GM21423 (cell line): ENCODE measurements around the gene ARPP21.
"Not testable (repeated sequence)": the region's sequence is repeated elsewhere in the genome, so short reads cannot be mapped to it uniquely, and the experiment has no call there.

Source experiments
- ATAC-seq: cut with Tn5 transposase; IDR thresholded peaks from one replicate; pipeline ENCODE4 v1.9.1; 2021; ENCODE audit warnings: mild to moderate bottlenecking, moderate library complexity; ENCODE audit not compliant: unreplicated experiment

The ARPP21 gene

GRCh38 chr3:35777065-35777464 is 137.7 kb downstream of the ARPP21 start:
- ATAC-seq = no peak

DNA sequence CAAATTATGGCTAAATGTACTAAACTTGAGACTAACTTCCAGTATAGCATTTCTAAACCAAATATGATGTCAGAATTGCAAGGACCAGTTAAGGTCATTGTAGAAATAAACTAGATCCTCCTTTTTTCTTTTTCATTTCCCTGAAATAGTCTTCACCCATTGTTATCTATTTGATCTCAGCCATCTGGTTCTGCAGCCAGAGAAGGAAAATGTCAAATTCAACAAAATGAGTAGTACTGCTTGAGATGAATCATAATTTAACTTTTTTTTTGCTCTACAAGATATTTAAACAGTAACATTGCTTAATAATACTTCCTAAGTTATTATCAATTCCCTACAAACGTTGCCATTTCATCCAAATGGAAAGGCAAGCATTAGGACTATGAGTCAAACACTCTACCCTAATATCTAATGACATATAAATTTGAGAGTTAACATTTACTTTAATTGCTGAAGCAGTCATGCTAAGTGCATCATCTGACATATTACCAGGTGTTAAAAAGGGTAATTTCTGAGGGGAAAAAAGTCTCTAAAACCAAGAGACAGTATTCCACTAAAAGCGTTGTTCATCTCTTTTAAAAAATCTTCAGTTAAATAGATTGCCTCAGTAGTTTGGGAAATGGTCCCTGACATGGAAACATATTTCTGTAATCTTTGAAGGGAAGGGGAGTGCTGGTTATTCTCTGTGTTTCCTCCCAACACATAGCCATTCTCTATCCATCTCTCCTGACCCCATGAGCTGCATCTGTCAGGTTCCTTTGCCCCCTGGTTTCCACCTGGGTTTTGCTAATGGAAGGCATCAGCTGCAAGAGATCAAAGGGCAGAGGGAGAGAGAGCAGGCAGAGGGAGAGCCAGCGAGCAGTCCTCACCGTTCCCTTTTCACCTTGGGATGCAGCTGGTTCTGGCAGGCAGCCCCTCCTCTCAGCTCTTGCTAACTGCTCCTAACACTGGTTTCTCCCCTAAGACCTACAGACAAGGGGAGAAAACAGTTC is 138.5 kb downstream of the ARPP21 start:
- ATAC-seq = no peak

- no peak for ATAC-seq
These were observed 140.3 kb downstream of the ARPP21 start for GRCh38 chr3:35779611-35780010.

- no peak for ATAC-seq
These were observed 141.5 kb downstream of the ARPP21 start for GRCh38 chr3:35780800-35781199.

DNA sequence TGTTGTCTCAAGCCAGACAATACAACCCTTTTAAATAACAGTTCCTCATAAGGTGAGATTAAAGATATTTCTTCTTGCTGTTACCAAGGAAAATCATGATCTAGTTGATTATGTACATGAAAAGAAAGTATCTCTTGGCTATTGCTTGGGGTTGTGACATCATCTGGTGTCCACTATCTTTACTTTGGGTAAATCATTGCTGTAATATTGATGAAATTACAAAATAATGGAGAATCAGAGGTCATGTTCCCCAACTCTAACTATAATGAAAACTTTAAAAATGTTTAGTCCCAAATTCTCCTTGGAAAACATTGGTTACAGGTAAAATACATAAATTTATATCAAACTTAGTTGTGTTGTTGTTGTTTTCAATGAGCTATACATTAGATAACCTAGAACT is 142.2 kb downstream of the ARPP21 start:
- ATAC-seq = no peak

GRCh38 chr3:35782355-35782754 is 143.0 kb downstream of the ARPP21 start:
- no peak for ATAC-seq

DNA sequence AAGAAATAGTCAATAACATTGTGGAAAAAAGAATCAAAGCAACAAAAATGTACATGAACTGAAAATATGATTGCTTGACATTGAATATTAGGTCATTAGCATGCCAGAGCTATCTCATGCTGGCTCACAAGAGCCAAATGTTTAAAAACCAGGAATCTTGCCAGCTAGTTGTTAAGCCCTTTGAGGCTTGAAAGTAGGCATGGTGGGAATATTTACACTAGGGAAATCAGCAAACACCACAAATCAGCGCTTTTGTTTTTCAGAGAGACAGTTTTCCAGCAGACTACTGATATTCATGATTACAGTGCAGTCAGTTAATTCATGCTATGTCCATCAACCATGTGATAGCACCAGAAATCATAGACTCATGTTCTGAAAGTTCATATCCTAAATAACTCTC is 144.8 kb downstream of the ARPP21 start:
- no peak for ATAC-seq

DNA sequence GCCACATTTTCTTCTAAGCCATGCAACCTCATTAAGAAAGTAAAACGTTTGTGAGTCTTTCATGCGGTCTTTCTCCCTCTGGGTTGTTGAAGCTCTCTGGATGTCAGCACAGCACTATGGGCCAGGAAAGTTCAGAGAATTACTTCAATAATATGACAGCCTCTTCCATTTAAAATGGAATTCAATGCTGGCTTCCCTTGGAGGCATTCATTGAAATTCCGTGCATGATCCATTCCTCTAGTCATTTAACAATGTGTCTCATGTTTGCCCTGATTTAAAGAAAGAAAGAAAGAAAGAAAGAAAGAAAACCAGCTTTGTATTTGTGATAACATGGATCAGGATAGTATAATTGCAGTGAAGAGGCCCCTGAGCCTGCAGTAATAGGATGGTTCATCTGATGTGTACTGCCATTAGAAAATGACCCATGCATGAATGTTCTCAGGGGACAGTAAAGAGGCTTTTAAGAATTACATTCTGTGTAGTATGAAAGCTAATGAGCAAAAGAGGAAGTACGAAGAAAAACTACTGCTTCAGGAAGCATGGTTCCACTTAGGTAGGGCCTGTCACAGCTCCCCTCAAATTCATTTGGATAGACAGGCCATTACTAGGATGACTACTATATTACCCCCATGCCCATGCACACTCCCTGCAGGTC is 146.0 kb downstream of the ARPP21 start:
- no peak for ATAC-seq

DNA sequence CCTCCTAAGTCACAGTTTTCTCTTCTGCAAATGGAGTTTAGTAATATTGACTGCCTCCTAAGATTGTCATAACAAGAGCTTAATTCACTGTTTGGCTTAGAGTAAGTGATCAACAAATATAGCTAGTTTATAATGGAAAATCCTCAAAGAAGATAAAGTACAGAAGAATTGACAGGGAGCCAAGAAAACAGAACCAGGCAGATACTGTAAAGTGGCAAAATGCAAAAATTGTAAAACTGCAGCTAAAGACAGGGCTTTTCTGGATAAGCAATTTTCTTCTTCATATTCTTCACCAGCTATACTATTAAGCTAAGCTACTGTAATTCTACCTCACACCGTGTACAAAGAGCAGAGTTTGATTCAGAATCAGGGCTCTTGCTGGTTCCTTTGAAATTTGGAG is 148.6 kb downstream of the ARPP21 start:
- no peak for ATAC-seq

DNA sequence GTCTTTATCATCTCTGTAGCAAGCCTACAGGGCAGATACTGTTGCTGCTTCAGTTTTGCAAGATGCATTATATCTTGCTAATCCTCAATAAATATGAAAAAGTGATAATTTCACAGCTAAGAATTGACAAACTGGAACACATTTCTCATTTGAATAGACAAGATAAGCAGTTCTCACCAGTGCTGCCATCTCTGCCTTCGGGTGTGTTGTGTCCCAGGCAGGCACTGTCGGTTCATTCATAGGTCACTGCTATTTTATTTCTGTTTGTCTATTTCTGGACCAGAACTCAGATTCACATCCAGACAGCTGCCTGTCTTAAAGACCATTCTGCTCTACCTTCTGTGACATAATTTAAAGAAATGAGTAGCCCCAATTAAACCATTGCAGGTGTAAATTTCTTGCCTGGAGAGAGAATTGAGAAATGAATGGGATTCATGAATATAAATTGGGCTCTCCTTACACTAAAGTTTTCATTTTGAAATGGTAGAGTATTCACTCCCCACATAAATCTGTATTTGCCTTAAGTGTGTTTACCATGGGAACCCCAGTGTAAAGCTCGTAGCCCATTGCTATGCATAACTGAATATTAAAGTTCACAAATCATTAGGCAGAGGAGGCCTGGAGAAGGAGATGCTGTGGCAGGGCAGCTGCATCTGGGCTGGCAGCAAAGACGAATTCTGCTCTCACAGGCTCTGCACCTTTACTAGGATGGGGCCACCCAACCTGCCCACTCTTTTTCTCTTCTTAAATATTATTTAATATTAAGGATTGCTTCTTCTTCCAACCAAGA is 149.9 kb downstream of the ARPP21 start:
- ATAC-seq = no peak

GRCh38 chr3:35790764-35791163 is 151.4 kb downstream of the ARPP21 start:
- no peak for ATAC-seq

DNA sequence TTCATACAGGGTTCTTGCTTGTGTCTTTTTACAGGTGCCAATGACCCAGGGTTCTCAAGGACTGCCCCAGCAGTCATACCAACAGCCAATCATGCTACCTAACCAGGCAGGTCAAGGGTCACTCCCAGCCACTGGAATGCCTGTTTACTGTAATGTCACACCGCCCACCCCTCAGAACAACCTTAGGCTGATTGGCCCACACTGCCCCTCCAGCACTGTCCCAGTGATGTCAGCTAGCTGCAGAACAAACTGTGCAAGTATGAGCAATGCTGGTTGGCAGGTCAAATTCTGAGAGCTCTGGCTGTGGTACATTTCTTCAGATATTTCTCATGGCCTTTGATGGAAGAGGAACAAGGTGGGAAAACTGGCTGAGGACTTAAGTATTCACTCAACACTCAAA is 154.3 kb downstream of the ARPP21 start:
- ATAC-seq = no peak

DNA sequence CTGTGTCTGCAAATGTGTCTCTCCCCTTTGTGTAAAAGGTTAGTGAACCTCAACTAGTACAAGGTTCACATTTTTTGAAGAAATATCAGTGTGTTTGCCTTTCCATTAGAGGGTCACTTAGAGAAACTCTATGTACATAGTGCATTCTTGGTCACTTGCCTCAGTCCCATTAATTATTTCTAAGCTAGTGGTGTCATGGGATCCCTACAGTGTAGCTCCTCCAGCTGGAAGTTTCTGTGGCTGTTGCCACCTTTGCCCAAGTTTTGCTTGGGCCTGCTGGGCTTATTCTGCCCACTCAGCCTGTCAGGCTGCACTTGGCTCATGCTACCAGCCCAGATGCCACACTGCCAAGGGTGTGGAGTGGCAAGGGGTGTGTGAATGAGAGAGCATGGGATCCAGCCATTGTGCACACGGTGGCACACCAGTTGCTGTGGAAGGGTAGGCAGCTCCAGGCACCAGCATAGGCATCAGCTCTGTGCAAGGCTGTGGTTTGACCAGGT is 161.7 kb downstream of the ARPP21 start:
- ATAC-seq = no peak

- ATAC-seq = no peak
These were observed 175.2 kb downstream of the ARPP21 start for GRCh38 chr3:35814531-35814930.

- not testable (repeated sequence) for ATAC-seq
These were observed 176.5 kb downstream of the ARPP21 start for GRCh38 chr3:35815796-35816195.

DNA sequence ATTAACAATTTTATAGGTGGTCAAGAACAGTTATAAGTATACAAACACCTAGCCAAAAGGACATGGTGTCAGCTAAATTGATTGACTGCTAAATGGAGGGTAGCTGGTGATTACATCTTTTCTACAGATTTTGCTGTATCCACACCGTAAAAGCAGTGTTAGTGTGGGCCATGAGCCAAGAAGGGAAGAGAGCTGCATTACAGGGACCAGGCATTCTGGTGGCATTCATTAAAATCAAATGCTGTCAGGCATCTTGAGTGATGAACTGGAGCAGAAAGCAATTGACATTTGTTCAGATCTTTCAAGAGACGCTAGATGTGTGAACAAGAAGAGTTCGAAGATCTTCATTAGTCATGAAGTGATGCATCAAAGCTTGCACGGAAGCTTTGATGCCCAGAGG is 177.9 kb downstream of the ARPP21 start:
- ATAC-seq = no peak

- ATAC-seq = no peak
These were observed 192.8 kb downstream of the ARPP21 start for GRCh38 chr3:35832140-35832571.
